Frontal cortex (tissue), 4 donors: ENCODE data around the gene STOML3. TPM values are rescaled to one million over a fixed set of nuclear protein-coding genes. Genes with fewer than 3 reads are reported as not detected.

Source experiments
- DNase-seq, 2 donors: peaks; one replicate each; pipeline ENCODE4 v3.0.0; 2012; ENCODE audit warnings: low spot score in 2 of 2
- FAIRE-seq: peaks from 2 replicates; lab custom pipeline; 2012; peaks lifted over from hg19 to GRCh38; lab: Jason Lieb, UNC
- total RNA-seq: library from RNA; depleted of rRNA; stranded (reverse); fragments of >200 nt; gene quantifications from one replicate; pipeline ENCODE4 v1.2.3, GENCODE V29; 2014
- donor health status: control.
- donor health status: control.
- donor health status: control.

STOML3 gene
- total RNA-seq, 1 donor from 2014 or later: not detected

DNA sequence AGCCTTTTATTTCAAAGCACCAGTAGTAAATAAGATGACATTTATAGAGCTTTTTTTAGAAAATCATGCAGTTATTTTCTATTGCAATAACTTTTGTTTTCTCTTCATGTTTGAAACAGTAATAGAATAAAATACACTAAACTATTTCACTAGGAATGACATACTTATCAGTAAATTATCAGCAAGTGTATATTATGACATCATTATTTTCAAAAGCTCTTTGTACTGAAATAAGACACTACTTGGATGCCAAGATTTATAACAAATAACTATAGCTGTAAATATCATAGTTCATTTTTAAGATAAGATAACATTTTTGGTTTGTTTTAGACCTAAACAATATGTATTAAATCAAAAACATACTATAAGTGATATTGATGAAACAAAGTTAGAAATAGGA is 56.8 kb downstream of the STOML3 start:
- DNase-seq (no peak), FAIRE-seq (no peak)

DNA sequence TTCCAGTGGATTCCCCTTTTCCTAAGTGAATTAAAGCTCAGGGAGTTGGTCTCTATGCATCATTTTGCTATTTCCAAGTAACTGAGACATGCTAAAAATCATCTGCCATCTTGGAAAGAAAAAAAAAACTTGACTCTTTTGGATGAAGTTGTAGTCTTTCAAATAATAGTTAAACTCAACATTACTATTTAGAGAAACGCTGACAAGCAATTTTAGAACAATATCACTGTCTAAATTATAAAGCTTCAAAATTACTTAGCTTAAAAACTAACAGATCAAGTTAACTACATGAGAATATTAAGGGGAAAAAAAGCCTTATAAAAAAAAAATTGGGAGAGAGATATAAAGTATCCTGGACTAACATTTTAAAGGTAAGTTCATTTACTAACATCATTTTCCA is 68.5 kb downstream of the STOML3 start:
- FAIRE-seq: no peak
- no peak for DNase-seq

DNA sequence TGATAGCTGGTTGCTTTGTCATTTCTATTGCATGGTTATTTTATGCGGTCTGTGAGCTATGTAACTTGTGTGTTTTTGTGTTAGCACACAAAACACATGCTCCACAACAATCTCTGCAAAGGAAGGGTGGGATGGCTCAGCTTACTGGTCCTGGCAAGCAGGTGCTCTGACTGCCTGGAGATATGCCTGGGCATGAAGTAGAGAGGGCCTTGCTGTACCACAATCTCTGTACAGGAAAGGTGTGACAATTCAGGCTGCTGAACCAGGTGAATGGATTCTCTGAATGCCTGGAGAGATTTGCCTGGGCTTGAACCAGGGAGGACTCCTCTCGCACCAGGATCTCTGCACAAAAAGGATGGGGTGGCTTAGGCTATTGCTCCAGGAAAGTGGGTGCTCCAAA is 69.5 kb downstream of the STOML3 start:
- FAIRE-seq (no peak), DNase-seq (no peak)

Other genes starting within 250 kb of the STOML3 start
- 20.0 TPM for gene PROSER1, start 47.3 kb upstream of the STOML3 start, total RNA-seq
- gene NHLRC3, start 47.6 kb upstream of the STOML3 start, total RNA-seq: 40.8 TPM